ENCODE measurements around the gene ASAP3. TPM values are rescaled to one million over a fixed set of nuclear protein-coding genes. Genes with fewer than 3 reads are reported as not detected.

The ASAP3 gene
- total and polyA plus RNA-seq, 8 donors, result 17.9 to 37.4 (median 25.3) TPM

DNA sequence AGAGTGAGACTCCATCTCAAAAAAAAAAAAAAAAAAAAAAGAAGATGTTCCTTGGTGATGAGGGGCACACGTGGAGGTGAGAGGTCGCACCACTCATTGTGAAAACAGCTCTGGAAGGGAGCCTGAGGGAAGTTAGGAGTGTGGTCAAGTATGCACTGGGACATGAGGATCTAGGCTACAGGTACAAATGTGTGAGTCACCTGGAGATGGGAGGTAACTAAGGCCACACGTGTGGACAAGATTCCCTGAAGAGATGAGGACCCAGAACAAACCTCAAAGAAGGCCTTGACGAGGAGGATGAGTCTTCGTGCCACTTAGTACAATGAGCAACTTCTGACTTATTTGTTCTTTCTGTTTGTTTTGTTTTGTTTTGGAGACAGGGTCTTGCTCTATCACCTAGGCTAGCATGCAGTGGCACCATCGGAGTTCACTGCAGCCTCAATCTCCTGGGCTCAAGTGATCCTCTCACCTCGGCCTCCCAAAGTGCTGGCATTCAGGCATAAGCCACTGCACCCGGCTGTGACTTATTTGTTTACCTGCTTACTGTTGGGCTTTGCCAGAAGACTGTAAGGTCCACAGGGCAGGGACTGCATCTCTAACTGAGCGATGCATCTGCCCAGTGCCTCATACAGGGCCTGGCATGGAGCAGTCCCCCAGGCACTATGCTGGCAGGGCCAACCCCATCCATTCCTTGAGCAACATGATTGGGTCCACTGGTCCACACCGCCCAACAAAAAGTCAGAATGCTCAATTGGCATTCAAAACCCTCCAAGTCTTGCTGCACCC lies 6.4 kb downstream of the ASAP3 start:
- intact Hi-C loops (cut with DNase I), result no loop called here
- Histone ChIP-seq H3K4me1 (peaks cover 4 to 20% (median 11%) of the 10 kb centered on the region in 3 donors), H3K27me3 (no peaks in the 10 kb centered on the region), H3K4me3 (no peak overlapping the region), H3K9me3 (no peaks in the 10 kb centered on the region), H3K27ac (no peak overlapping the region), H3K36me3 (no peaks in the 10 kb centered on the region)
- FAIRE-seq (no peak), DNase-seq (no peak), ATAC-seq (no peak)
- WGBS, 2 donors, result 82 to 89% methylated on average over 10 of the region's 10 CpGs
- TF ChIP-seq CTCF (IDR thresholded peaks at IDR 0.05), result no peak

DNA sequence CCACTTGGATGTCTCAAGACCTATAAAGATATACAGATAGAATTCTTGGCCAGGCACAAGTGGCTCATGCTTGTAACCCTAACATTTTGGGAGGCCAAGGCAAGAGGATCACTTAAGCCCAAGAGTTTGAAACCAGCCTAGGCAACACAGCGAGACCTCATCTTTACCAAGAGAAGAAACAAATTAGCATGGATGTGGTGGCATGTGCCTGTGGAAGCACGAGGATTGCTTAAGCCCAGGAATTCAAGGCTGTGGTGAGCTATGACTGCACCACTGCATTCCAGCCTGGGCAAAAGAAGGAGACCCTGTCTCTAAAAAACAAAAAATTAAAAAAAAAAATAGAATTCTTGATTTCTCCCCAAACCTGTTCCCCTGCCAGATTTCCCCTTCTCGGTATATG lies 8.3 kb downstream of the ASAP3 start:
- DNase-seq (no peak), FAIRE-seq (no peak), ATAC-seq (no peak)
- 82 to 84% methylated on average over 3 of the region's 3 CpGs for WGBS, 2 donors
- Histone ChIP-seq H3K4me3 (no peak overlapping the region), H3K9me3 (no peaks in the 10 kb centered on the region), H3K36me3 (no peaks in the 10 kb centered on the region), H3K27ac (peak overlapping the region in 1 of 4 donors; percentile 48), H3K4me1 (peaks cover 4 to 20% (median 11%) of the 10 kb centered on the region in 3 donors), H3K27me3 (no peaks in the 10 kb centered on the region)
- no peak for TF ChIP-seq CTCF (IDR thresholded peaks at IDR 0.05)
- intact Hi-C loops (cut with DNase I), result no loop called here

DNA sequence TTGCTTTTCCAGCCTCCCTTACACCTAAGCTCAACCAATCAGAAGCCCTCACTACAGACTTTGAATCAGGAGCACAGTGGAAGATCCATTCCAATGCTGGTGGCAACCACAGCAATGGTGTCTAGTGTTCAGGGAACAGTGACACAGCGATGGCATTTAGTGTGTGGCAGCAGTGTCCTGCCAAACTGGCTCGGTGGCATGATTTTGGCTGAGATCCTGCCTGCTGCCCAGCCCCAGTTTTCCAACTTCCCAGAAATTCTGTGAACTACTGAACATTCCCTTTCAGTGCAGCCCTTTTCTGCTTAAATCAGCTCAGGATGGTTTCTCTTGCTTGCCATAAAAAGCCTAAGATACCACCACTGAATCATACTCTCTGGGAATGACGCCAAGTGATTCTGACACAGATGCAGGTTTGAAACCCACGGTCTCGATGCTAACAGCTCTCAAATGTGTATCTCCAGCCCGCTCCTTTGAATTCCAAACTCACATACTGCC lies 8.8 kb downstream of the ASAP3 start:
- Histone ChIP-seq H3K27me3 (no peaks in the 10 kb centered on the region), H3K9me3 (no peaks in the 10 kb centered on the region), H3K4me3 (no peak overlapping the region), H3K27ac (peak overlapping the region in 2 of 4 donors; percentile 26 to 48), H3K36me3 (no peaks in the 10 kb centered on the region), H3K4me1 (peaks cover 4 to 20% (median 11%) of the 10 kb centered on the region in 3 donors)
- WGBS, 2 donors, result 52 to 61% methylated on average over 6 of the region's 6 CpGs
- intact Hi-C loops (cut with DNase I), result no loop called here
- no peak for TF ChIP-seq CTCF (IDR thresholded peaks at IDR 0.05)
- peak in 1 of 4 donors; percentile 5 for ATAC-seq
- no peak for FAIRE-seq
- no peak for DNase-seq

- Histone ChIP-seq H3K27me3 (no peaks in the 10 kb centered on the region), H3K36me3 (no peaks in the 10 kb centered on the region), H3K4me1 (peaks cover 0 to 7% (median 3%) of the 10 kb centered on the region in 3 donors), H3K4me3 (no peak overlapping the region), H3K27ac (peak overlapping the region in 1 of 4 donors; percentile 33), H3K9me3 (no peaks in the 10 kb centered on the region)
- 60 to 63% methylated on average over 6 of the region's 6 CpGs for WGBS, 2 donors
- no peak for DNase-seq
- no peak for TF ChIP-seq CTCF (IDR thresholded peaks at IDR 0.05)
- no peak for FAIRE-seq
- ATAC-seq, result peak; percentile 9 to 32 (median 22)
- intact Hi-C loops (cut with DNase I), result no loop called here
Observed at GRCh38 chr1:23473037-23473800, 10.8 kb downstream of the ASAP3 start.
